NT2/D1 (cell line): ENCODE data around the gene CLEC5A.

Experiments used
- SUZ12 ChIP-seq: IDR thresholded peaks from 2 replicates; pipeline ENCODE4 v1.6.1; 2011; ENCODE audit not compliant: insufficient read length, insufficient read depth; ENCODE audit errors: extremely low read depth
- ZNF274 ChIP-seq: IDR thresholded peaks from 2 replicates; pipeline ENCODE4 v1.6.1; 2011; ENCODE audit warnings: mild to moderate bottlenecking, low read depth, low read length

- TF ChIP-seq ZNF274 (no peak), SUZ12 (no peak)
These were observed 45.9 kb upstream of the CLEC5A start for GRCh38 chr7:141992688-141993087.
